GM21515 (cell line): ENCODE results near the gene ANKFN1.
"Not testable (repeated sequence)": the region's sequence is repeated elsewhere in the genome, so short reads cannot be mapped to it uniquely, and the experiment has no call there.

Experiments
- ATAC-seq: cut with Tn5 transposase; IDR thresholded peaks from one replicate; pipeline ENCODE4 v1.9.1; 2021; ENCODE audit not compliant: unreplicated experiment

The ANKFN1 gene

DNA sequence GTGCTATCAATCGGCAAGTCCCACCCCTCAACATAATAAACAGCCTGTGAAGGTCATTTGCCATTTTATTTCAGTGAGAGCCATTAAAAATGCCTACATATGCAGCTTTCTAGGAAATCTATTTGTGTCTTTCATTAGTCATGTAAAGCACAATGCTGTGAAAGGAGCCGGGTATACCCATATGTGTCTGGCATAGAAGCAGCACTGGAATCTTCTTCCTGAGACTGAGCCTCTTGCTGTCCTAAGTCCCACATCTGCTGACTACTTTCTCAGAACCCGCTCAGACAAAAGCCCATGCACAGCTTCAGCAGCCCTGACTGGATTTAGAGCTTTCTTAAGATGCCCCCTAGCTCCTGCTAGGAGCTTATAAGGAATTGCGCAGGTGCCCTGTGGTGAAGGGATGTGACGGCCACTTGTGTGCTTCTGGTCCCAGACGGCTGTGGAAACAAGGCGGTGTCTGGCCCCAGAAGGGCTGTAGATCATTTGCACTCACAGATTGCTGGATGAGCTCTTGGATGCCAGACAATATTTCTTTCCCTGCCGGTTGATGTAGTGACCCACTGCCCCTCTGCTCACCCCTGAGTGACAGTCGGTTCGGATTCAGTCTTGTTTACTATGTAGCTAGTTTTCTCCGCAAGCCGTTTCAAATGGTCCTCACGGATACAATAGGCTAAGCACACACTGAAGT, 172.2 kb downstream of the ANKFN1 start:
- ATAC-seq, result no peak

DNA sequence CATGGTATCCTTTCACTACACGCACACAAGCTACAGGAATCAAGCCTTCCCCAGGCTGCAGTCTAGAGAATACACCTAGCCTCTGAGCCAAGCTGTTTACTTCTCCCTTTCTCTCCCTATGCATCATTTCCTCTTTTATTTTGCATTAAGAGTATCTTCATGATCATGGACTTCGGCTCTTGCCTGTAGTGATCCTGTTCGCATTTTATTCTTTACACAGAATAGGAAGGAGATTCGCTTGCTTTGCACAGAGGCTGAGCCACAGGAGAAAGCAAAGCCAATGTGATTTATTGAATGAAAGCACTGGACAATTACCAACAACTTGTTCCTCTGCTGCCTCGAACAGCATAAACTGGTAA, 172.7 kb downstream of the ANKFN1 start:
- ATAC-seq, result no peak

GRCh38 chr17:56347639-56348038, 194.4 kb downstream of the ANKFN1 start:
- ATAC-seq, result no peak

- no peak for ATAC-seq
These were observed 197.3 kb downstream of the ANKFN1 start for GRCh38 chr17:56350592-56350991.

DNA sequence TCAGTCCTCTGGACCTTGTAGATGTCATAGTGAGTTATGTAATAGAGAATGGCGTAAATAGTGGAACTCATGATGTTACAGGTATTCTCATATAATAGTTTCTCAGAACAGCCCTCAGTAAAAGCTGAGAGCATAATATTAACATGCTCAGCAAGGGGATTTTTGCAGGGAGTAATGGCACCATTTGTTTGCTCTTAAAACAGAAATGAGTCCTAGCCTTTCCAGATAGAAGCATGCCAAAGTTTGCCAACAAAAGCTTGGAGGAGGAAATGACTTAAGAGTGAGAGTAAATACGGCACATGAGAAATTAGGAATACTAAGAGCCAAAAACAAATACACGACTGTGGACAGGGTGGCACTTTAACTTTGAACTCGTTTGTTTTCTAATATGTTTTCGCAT, 198.4 kb downstream of the ANKFN1 start:
- ATAC-seq, result no peak

DNA sequence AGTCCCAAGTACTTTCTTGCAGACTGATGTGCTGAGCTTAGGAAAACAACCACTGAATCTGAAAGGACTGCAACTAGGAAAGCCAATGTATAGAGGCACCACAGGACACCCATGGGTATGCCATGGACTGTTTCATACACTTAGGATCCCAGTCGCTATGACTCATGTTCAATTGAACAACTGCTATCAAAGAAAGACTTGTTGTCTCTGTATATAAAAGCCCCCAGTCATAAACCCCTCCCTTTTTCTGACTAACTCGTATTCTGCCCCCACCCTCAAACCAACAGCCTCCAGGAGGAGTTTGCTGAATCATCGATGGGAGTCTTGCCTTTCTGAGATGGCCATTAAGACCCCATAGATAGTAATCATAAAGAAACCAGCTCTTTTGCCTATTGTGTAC, 205.4 kb downstream of the ANKFN1 start:
- no peak for ATAC-seq

DNA sequence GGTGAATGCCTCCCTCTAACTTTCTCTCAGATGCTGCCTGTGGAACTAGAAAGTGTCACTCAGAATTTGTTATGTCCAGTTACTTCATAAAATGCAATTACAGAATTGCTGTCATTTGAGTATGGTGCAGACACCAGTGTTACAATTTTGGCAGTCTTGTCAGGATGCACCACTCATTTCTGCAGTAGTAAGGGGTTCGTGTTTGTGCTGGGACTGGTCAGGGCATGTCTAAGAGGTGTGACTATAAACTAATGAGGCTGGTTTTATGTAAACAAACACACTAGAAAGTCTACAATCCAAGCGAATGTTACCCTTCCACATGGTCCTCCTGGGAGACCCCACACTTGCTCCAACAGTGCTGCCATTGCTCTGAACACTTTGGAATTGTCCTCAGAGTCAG, 206.2 kb downstream of the ANKFN1 start:
- ATAC-seq, result no peak

GRCh38 chr17:56367366-56367765, 214.1 kb downstream of the ANKFN1 start:
- no peak for ATAC-seq

- ATAC-seq, result no peak
These were observed 220.9 kb downstream of the ANKFN1 start for GRCh38 chr17:56373981-56374833.

DNA sequence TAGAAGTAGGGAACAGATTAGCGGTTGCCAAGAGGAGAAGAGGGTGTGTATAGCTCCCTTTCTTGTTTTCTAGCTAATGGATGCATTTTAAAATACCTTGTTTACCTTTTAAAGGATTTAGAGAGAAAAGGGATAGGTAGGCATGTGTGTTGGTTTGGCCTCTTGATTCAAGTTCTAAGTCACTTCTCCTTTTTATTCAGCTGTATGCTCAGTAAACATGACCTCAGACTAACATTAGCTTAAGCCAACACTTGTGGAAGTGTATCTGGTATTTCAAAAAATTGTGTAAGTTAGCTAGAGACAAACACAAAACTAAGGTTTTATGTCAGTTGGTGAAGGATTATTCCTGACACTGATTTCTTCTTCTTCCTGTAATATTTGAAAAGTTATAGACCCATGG, 236.1 kb downstream of the ANKFN1 start:
- ATAC-seq, result no peak

DNA sequence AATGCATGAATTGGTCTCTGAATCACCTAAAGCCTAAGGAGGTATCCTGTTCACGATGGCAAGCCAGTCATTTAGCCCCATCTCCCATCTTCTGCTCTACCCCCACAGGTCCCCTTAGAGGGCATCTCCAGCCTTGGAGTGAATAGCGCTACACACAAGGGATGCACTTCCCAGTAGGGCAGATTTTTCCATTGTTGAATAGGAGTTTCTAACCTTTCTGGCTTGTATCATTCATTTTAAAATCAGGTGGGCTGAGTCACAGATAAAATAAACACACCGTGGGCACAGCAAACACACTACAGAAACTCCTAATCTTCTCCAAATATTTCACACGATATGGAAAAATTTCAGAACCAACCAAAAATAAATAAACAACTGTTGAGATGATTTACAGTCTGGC, 239.0 kb downstream of the ANKFN1 start:
- ATAC-seq, result no peak

DNA sequence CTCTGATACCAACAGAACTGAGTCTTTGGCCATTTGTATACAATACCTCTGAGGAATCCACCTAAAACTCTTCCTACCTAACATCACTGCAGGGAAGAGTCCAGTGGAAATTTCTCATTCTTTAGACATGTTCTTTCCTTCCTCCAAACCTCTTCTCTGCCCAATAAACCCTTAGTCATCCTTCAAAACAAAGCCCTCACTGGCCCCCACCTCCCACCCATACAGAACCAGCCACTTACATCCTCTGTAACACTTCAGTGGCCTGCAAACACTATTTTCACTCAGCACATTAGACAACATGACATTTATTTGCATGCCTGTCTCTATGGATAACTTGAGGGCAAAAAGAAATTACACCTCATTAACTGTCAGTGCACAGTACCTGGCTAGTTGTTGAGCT, 239.9 kb downstream of the ANKFN1 start:
- no peak for ATAC-seq

- no peak for ATAC-seq
These were observed 242.5 kb downstream of the ANKFN1 start for GRCh38 chr17:56395787-56396186.

DNA sequence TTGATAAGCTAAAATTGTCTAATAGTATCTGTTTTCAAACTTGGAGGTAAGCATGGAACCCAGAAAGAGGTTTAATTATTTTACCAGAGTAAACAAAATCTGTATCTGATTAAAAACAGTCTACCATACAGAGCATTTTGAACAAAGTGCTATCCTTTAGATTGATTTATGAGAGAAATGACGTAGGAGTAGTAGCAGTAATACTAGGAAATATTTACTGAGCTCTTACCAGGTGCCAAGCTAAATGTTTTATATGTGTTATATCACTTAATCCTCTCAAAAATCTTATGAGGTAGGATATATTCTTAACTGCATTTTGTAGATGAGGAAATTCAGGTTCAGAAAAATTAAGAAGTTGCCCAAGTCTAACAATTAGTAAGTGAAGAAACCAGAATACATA, 253.8 kb downstream of the ANKFN1 start:
- ATAC-seq, result no peak

- not testable (repeated sequence) for ATAC-seq
These were observed 259.1 kb downstream of the ANKFN1 start for GRCh38 chr17:56412356-56412755.

DNA sequence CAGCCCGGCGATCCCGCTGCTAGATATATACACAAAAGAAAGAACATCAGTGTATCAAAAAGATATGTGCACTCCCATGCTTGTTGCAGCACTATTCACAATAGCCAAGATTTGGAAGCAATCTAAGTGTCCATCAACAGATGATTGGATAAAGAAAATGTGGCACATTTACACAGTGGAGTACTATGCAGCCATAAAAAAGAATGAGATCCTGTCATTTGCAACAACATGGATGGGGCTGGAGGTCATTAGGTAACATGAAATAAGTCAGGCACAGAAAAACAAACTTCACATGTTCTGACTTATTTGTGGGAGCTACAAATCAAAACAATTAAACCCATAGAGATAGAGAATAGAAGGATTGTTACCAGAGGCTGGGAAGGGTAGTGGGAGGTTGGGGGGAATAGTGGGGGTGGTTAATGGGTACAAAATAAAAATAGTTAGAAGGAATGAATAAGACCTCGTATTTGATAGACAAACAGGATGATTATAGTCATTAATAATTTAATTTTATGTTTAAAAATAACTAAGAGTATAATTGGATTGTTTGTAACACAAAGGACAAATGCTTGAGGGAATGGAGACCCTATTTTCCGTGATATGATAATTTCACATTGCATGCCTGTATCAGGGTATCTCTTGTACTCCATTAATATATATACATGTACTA, 263.5 kb downstream of the ANKFN1 start:
- no peak for ATAC-seq

- ATAC-seq, result no peak
These were observed 270.7 kb downstream of the ANKFN1 start for GRCh38 chr17:56424005-56424404.

- ATAC-seq, result no peak
These were observed 271.3 kb downstream of the ANKFN1 start for GRCh38 chr17:56424543-56425044.

DNA sequence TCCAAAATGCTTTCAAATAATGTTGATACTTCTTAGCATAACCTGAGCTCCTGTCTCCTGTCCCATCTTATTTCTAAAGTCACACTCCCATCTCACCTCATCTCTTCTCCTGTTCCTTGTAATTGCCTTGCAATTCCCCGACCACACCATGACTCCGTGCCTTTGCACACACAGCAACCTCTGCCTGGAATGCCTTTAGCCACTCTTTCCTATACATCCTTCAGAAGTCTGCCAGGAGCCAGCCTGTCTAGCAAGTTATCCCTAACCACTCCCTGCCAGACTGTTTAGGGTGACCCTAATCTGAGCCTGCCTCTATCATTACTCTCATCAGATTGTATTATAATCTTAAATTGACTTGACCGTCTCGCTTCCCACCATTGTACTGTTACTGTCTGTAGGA, 272.2 kb downstream of the ANKFN1 start:
- no peak for ATAC-seq

- ATAC-seq, result no peak
These were observed 273.6 kb downstream of the ANKFN1 start for GRCh38 chr17:56426901-56427300.

GRCh38 chr17:56431736-56432135, 278.5 kb downstream of the ANKFN1 start:
- no peak for ATAC-seq

DNA sequence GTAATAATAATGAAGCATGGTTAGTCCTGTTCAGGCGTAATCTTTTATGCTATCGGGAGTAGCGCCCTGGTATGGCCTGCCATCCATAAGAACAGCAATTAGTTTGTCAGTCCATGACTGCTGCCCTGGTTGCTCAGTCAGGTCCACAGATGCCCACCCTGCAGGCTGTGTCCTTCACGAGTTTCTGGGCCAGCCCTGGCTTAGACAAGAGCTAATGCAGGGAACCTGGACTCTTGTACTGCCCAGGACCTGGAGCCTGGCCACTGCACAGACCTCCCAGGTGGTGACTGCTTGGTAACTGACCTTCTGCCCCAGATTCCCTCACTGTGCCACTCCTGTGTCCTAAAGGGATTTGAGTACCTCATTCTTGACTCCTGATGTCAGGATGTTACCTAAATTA, 279.2 kb downstream of the ANKFN1 start:
- ATAC-seq, result no peak
